NB4 (cell line): ENCODE measurements around the gene SLC43A2.

ENCODE experiments used
- CTCF ChIP-seq: IDR thresholded peaks from one replicate; pipeline ENCODE4 v1.5.1; 2012; ENCODE audit warnings: low read depth, low read length
- MYC ChIP-seq: IDR thresholded peaks from 2 replicates; pipeline ENCODE4 v1.6.1; 2011; ENCODE audit warnings: low read depth, low read length
- POLR2A ChIP-seq: IDR thresholded peaks from 2 replicates; pipeline ENCODE4 v1.6.1; 2011; ENCODE audit warnings: mild to moderate bottlenecking; ENCODE audit not compliant: insufficient read length; ENCODE audit errors: extremely low read depth

- no peak for TF ChIP-seq POLR2A
- TF ChIP-seq CTCF = no peak
- no peak for TF ChIP-seq MYC
Observed at GRCh38 chr17:1546292-1546922, 82.2 kb downstream of the SLC43A2 start.
